Type B pancreatic cell (in vitro differentiated cells): ENCODE data around the gene NFKBIA. TPM values are rescaled to one million over a fixed set of nuclear protein-coding genes. Genes with fewer than 3 reads are reported as not detected.
"Not testable (repeated sequence)": the region's sequence is repeated elsewhere in the genome, so short reads cannot be mapped to it uniquely, and the experiment has no call there.

Experiments
- DNase-seq: peaks from one replicate; pipeline ENCODE4 v3.0.0; 2021; ENCODE audit warnings: mixed read lengths; ENCODE audit not compliant: unreplicated experiment; ENCODE audit errors: extremely low spot score
- H3K27ac Mint-ChIP-seq: 2 replicates; pipeline ENCODE4 v1.8.0; 2021; ENCODE audit warnings: mild to moderate bottlenecking, mixed read lengths
- H3K27me3 Mint-ChIP-seq: 2 replicates; pipeline ENCODE4 v1.8.0; 2021; ENCODE audit warnings: mixed read lengths
- H3K36me3 Mint-ChIP-seq: 2 replicates; pipeline ENCODE4 v1.8.0; 2021; ENCODE audit warnings: mixed read lengths
- H3K4me1 Mint-ChIP-seq: one replicate; pipeline ENCODE4 v1.8.0; 2021; ENCODE audit warnings: mixed read lengths; ENCODE audit not compliant: unreplicated experiment
- H3K4me3 Mint-ChIP-seq: 2 replicates; pipeline ENCODE4 v1.8.0; 2021; ENCODE audit warnings: mild to moderate bottlenecking, mixed read lengths
- H3K9me3 Mint-ChIP-seq: 2 replicates; pipeline ENCODE4 v1.8.0; 2021; ENCODE audit warnings: mixed read lengths
- total RNA-seq: library from RNA; stranded (reverse); gene quantifications from 2 replicates; pipeline ENCODE4 v1.2.1, GENCODE V29; 2021; ENCODE audit warnings: low replicate concordance
- TF ChIP-seq, protein P1 (sequence below): fragments of 200-600 bp; sonication (generic); conservative IDR thresholded peaks from 2 replicates; pipeline ENCODE4 v1.5.0; 2021; ENCODE audit warnings: antibody characterized with exemption, mild to moderate bottlenecking

The NFKBIA gene
- total RNA-seq, 1 donor from 2014 or later, result 63.4 TPM

DNA sequence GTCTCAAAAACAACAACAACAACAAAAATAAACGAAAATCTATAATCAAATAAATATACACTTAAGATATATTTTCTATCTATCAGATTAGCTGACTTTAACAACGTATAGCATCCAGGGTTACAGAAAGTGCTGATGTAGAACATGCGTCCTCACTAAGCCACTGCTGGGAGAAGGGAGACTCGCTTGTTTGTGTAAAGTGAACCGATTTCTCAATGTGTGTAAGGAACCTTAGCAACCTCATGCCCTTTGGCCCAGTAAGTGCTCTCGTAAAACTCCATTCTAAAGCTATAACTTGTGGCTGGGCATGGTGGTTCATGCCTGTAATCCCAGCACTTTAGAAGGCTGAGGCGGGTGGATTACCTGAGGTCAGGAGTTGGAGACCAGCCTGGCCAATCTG, 23.8 kb downstream of the NFKBIA start:
- Mint-ChIP-seq H3K4me1 (peaks cover 9% of the 10 kb centered on the region), H3K4me3 (no peak overlapping the region), H3K27ac (no peak overlapping the region), H3K27me3 (no peaks in the 10 kb centered on the region), H3K9me3 (no peaks in the 10 kb centered on the region), H3K36me3 (no peaks in the 10 kb centered on the region)
- TF ChIP-seq, protein P1, sequence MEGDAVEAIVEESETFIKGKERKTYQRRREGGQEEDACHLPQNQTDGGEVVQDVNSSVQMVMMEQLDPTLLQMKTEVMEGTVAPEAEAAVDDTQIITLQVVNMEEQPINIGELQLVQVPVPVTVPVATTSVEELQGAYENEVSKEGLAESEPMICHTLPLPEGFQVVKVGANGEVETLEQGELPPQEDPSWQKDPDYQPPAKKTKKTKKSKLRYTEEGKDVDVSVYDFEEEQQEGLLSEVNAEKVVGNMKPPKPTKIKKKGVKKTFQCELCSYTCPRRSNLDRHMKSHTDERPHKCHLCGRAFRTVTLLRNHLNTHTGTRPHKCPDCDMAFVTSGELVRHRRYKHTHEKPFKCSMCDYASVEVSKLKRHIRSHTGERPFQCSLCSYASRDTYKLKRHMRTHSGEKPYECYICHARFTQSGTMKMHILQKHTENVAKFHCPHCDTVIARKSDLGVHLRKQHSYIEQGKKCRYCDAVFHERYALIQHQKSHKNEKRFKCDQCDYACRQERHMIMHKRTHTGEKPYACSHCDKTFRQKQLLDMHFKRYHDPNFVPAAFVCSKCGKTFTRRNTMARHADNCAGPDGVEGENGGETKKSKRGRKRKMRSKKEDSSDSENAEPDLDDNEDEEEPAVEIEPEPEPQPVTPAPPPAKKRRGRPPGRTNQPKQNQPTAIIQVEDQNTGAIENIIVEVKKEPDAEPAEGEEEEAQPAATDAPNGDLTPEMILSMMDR, result no peak
- DNase-seq, result no peak

DNA sequence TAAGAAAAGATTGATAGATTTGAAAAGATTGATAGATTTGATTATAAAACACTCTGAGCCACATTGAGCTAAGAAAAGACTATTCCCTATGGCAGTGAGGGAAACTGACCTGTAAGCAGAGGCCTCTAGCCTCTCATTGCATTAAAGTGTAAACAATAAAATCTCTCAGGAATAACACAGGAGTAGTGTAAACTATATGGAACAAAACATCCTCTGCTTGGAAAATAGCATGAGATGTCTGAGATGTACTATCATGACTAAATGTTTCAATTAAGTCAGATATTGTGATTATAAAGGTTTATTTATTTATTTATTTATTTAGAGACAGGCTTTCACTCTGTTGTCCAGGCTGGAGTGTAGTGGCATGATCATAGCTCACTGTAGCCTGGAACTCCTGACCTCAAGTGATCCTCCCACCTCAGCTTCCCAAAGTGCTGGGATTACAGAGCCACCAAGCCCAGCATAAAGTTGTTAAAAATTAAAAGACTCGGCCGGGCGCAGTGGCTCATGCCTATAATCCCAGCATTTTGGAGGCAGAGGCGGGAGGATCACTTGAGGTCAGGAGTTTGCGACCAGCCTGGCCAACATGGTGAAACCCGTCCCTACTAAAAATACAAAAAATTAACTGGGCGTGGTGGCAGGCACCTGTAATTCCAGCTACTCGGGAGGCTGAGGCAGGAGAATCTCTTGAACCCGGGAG, 25.2 kb downstream of the NFKBIA start:
- not testable (repeated sequence) for H3K27ac Mint-ChIP-seq, H3K9me3 Mint-ChIP-seq, H3K4me3 Mint-ChIP-seq, H3K36me3 Mint-ChIP-seq, DNase-seq, H3K4me1 Mint-ChIP-seq, H3K27me3 Mint-ChIP-seq

DNA sequence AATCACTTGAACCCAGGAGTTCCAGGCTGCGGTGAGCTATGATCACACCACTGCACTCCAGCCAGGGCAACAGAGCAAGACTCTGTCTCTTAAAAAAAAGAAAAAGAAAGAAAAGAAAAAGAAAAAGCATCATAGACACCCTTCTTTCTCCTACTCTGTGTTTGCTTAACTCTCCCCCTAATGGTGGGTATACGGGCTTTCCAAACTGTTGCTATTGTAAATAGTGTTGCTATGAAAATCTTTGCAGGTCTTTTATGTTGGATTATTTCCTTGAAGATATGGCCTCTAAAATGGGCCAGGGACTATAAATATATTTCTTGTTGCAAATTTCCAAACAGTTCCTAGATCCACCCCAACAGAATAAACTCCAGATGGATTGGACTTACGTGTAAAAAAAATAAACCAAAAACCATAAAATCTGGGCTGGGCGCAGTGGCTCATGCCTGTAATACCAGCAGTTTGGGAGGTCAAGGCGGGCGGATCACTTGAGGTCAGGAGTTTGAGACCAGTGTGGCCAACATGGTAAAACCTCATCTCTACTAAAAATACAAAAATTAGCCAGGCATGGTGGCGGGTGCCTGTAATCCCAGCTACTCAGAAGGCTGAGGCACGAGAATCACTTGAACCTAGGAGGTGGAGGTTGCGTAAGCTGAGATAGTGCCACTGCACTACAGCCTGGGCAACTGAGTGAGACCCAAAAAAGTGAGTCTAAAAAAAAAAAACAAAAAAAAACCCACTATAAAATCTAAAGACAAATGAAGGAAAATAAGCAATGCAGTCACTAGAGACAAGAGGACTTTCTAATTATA, 25.9 kb downstream of the NFKBIA start:
- no peaks in the 10 kb centered on the region for H3K4me1 Mint-ChIP-seq
- H3K9me3 Mint-ChIP-seq, result no peaks in the 10 kb centered on the region
- TF ChIP-seq, protein P1, result no peak
- H3K27me3 Mint-ChIP-seq, result no peaks in the 10 kb centered on the region
- H3K27ac Mint-ChIP-seq, result no peak overlapping the region
- H3K36me3 Mint-ChIP-seq, result no peaks in the 10 kb centered on the region
- H3K4me3 Mint-ChIP-seq, result no peak overlapping the region
- DNase-seq, result no peak

GRCh38 chr14:35375558-35376025, 29.0 kb downstream of the NFKBIA start:
- H3K4me3 Mint-ChIP-seq, result no peak overlapping the region
- H3K27ac Mint-ChIP-seq, result peak overlapping the region; percentile 56
- no peaks in the 10 kb centered on the region for H3K27me3 Mint-ChIP-seq
- peaks cover 3% of the 10 kb centered on the region for H3K36me3 Mint-ChIP-seq
- H3K4me1 Mint-ChIP-seq, result no peaks in the 10 kb centered on the region
- DNase-seq, result no peak
- H3K9me3 Mint-ChIP-seq, result peaks cover 7% of the 10 kb centered on the region
- TF ChIP-seq, protein P1, result no peak

GRCh38 chr14:35374263-35374712, 30.3 kb downstream of the NFKBIA start:
- Mint-ChIP-seq H3K36me3 (peaks cover 3% of the 10 kb centered on the region), H3K4me3 (no peak overlapping the region), H3K9me3 (peaks cover 8% of the 10 kb centered on the region), H3K27me3 (no peaks in the 10 kb centered on the region), H3K4me1 (no peaks in the 10 kb centered on the region), H3K27ac (no peak overlapping the region)
- no peak for DNase-seq
- TF ChIP-seq, protein P1, result no peak

DNA sequence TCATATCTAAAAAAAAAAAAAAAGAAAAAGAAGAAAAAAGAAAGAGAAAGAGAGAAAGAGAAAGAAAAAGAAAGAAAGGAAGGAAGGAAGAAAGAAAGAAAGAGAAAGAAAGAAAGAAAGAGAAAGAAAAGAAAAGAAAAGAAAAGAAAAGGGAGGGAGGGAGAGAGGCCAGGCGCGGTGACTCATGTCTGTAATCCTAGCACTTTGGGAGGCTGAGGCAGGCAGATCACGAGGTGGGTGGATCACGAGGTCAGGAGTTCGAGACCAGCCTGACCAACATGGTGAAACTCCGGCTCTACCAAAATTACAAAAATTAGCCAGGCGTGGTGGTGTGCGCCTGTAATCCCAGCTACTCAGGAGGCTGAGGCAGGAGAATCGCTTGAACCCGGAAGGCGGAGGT, 31.3 kb downstream of the NFKBIA start:
- not testable (repeated sequence) for H3K4me3 Mint-ChIP-seq, H3K4me1 Mint-ChIP-seq, H3K9me3 Mint-ChIP-seq, H3K36me3 Mint-ChIP-seq, H3K27ac Mint-ChIP-seq, H3K27me3 Mint-ChIP-seq, DNase-seq
